22Rv1 (cell line): ENCODE measurements around the gene CNTNAP2.

Experiments
- CTCF ChIP-seq: fragments of 450-650 bp; IDR thresholded peaks from 2 replicates; pipeline ENCODE4 v1.5.1; 2017; ENCODE audit warnings: mild to moderate bottlenecking
- ZFX ChIP-seq: fragments of 450-650 bp; IDR thresholded peaks from 2 replicates; pipeline ENCODE4 v1.6.1; 2017; ENCODE audit warnings: antibody characterized with exemption, borderline replicate concordance

- TF ChIP-seq CTCF (no peak), ZFX (no peak)
Measured at GRCh38 chr7:148182264-148182663, 2065.7 kb downstream of the CNTNAP2 start.
